Measurements from ENCODE around the gene SRM. TPM values are rescaled to one million over a fixed set of nuclear protein-coding genes. Genes with fewer than 3 reads are reported as not detected.

Gene SRM
- total RNA-seq, 6 donors from 2014 or later, result 7.3 to 72.9 (median 50.2) TPM

GRCh38 chr1:11045428-11046269 lies 14.2 kb downstream of the SRM start:
- no peak overlapping the region for H3K4me3 ChIP-seq
- H3K36me3 ChIP-seq, result no peaks in the 10 kb centered on the region
- 60 to 67% methylated on average over 25 to 32 of the region's 32 CpGs for WGBS, 2 donors
- H3K4me1 ChIP-seq, result peaks cover 0 to 5% (median 0%) of the 10 kb centered on the region in 4 donors
- no peaks in the 10 kb centered on the region for H3K27me3 ChIP-seq
- ATAC-seq (ENCODE audit: low FRiP score in 2 of 2) (no peak), DNase-seq (no peak)
- no peak overlapping the region for H3K27ac ChIP-seq
- H3K9me3 ChIP-seq, result no peaks in the 10 kb centered on the region
- TF ChIP-seq CTCF (IDR thresholded peaks at IDR 0.05) (no peak), POLR2A (IDR thresholded peaks at IDR 0.05) (no peak), EP300 (IDR thresholded peaks at IDR 0.05) (no peak), POLR2AphosphoS5 (IDR thresholded peaks at IDR 0.05) (no peak)

- DNase-seq (no peak), ATAC-seq (ENCODE audit: low FRiP score in 2 of 2) (no peak)
- Histone ChIP-seq H3K9me3 (no peaks in the 10 kb centered on the region), H3K27me3 (no peaks in the 10 kb centered on the region), H3K27ac (no peak overlapping the region), H3K36me3 (no peaks in the 10 kb centered on the region), H3K4me3 (no peak overlapping the region), H3K4me1 (peaks cover 0 to 5% (median 0%) of the 10 kb centered on the region in 4 donors)
- TF ChIP-seq POLR2AphosphoS5 (IDR thresholded peaks at IDR 0.05) (no peak), POLR2A (IDR thresholded peaks at IDR 0.05) (no peak), CTCF (IDR thresholded peaks at IDR 0.05) (no peak), EP300 (IDR thresholded peaks at IDR 0.05) (no peak)
- WGBS, 2 donors, result 84 to 95% methylated on average over 14 to 16 of the region's 16 CpGs
These were observed 14.9 kb downstream of the SRM start for GRCh38 chr1:11044849-11045427.

GRCh38 chr1:11044086-11044848 lies 15.6 kb downstream of the SRM start:
- peaks cover 0 to 5% (median 0%) of the 10 kb centered on the region in 4 donors for H3K4me1 ChIP-seq
- H3K36me3 ChIP-seq, result no peaks in the 10 kb centered on the region
- no peak for TF ChIP-seq POLR2AphosphoS5 (IDR thresholded peaks at IDR 0.05)
- no peak for TF ChIP-seq CTCF (IDR thresholded peaks at IDR 0.05)
- TF ChIP-seq EP300 (IDR thresholded peaks at IDR 0.05), result no peak
- TF ChIP-seq POLR2A (IDR thresholded peaks at IDR 0.05), result no peak
- ATAC-seq (ENCODE audit: low FRiP score in 2 of 2), result no peak
- H3K27me3 ChIP-seq, result no peaks in the 10 kb centered on the region
- H3K27ac ChIP-seq, result no peak overlapping the region
- no peaks in the 10 kb centered on the region for H3K9me3 ChIP-seq
- DNase-seq, result no peak
- 82 to 83% methylated on average over 6 to 16 of the region's 16 CpGs for WGBS, 2 donors
- H3K4me3 ChIP-seq, result no peak overlapping the region

DNA sequence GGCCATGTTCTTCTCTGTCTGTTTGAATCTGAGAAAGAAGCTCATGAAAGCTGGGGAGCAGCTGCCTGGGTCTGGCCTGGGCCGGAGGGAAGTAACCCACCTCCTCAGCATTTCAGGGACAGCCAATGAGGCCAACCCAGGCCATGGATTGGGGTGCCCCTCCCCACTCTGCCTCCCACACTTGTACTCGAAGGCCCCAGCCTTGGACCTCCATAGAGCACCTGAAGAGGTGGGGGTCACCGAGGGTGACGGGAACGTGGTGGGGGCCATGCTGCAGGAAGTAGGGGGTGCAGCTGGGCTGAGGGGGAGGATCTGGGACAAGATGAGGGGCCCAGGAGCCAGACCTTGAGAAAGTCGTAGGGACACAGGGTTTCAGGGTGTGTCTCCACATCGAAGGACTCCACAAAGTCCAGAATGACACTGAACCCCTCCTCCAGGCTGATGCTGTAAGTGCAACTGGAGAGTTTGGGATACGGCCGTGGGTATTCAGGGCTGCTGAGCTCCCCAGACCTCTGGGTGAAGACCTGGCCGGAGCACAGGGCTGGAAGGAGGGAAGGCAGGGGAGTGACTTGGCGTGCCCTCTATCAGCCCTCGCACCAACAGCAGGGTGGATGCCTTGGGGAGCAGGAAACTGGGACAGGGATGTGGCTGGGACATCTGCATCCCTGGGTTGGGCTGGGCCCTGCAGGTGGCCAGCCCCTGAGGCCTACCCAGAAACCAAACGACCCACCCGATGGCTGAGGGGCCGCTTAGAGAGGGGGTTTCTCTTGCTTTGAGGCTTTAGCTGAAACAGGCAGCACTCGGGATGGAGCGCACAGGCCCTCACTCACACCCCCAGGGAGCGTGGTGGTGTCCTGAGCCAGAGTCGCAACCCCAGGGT lies 16.6 kb downstream of the SRM start:
- no peak overlapping the region for H3K4me3 ChIP-seq
- WGBS, 2 donors, result 84 to 85% methylated on average over 9 to 19 of the region's 19 CpGs
- H3K9me3 ChIP-seq, result no peaks in the 10 kb centered on the region
- no peak for ATAC-seq (ENCODE audit: low FRiP score in 2 of 2)
- DNase-seq, result no peak
- no peak for TF ChIP-seq POLR2AphosphoS5 (IDR thresholded peaks at IDR 0.05)
- TF ChIP-seq POLR2A (IDR thresholded peaks at IDR 0.05), result no peak
- no peak for TF ChIP-seq CTCF (IDR thresholded peaks at IDR 0.05)
- no peak for TF ChIP-seq EP300 (IDR thresholded peaks at IDR 0.05)
- H3K4me1 ChIP-seq, result peaks cover 0 to 5% (median 0%) of the 10 kb centered on the region in 4 donors
- H3K27ac ChIP-seq, result no peak overlapping the region
- no peaks in the 10 kb centered on the region for H3K27me3 ChIP-seq
- H3K36me3 ChIP-seq, result no peaks in the 10 kb centered on the region
